ENCODE measurements around the gene CTDSPL. TPM values are rescaled to one million over a fixed set of nuclear protein-coding genes. Genes with fewer than 3 reads are reported as not detected.
A peak's percentile ranks its signal among the peaks of the same experiment; 100 is the strongest.

CTDSPL gene
- total and polyA plus RNA-seq, 7 experiments from 2014 or later = 0.15 to 5.6 (median 1.7) TPM

DNA sequence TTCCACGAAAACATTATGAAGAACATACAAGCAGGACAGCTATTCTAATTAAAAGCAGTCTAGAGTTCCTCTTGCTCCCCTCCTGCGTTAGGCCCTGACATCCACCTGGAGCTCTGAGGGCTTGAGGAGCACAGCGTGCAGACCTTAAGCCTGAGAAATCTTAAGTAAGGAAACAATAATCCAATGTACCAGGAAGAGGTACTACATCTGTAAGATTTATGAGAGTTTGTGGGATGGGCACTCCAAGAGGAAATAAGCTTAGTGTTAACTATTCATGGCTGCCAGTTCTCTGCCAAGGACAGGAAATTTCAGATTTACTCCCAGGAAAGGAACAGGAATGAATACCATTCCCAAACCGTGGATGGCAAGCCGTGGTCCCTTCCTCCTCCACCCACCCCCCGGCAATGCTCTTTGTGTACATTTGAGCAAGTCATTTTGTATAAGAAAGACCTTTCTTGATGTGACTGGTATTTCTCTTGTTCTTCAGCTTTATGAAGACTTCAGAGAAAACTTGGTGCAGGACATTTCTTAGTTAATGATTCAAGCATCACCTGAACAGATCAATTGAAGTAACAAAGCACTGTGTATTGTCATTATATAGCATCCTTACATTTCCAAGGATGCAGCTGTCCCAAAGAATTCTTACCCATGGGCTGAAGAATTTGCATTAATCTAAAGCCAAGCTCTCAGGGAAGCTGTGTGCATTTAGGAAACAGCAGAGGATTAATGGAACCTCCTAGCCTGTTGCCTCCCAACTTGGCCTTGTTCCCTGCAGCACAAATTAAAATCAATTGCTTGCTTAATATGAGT, 100.1 kb downstream of the CTDSPL start:
- Histone ChIP-seq H3K36me3 (ENCODE audit: control insufficient read depth in 2 of 3, insufficient read depth in 3 of 3, low read length in 3 of 3) (no peaks in the 10 kb centered on the region), H3K27me3 (ENCODE audit: control insufficient read depth in 2 of 2, insufficient read depth in 2 of 2, low read length in 2 of 2) (no peaks in the 10 kb centered on the region), H3K27ac (ENCODE audit: low read depth, low read length) (no peak overlapping the region), H3K4me3 (ENCODE audit: low read length) (no peak overlapping the region), H3K9me3 (ENCODE audit: control insufficient read depth in 2 of 3, low read length in 3 of 3) (no peaks in the 10 kb centered on the region), H3K4me1 (ENCODE audit: control insufficient read depth in 2 of 2, insufficient read depth in 2 of 2, low read length in 2 of 2) (peaks cover 0 to 10% of the 10 kb centered on the region in 2 donors)
- H3K27ac Mint-ChIP-seq = peak overlapping the region in 4 of 9 donors; percentile 28 to 48 (median 30)
- H3K36me3 Mint-ChIP-seq = no peaks in the 10 kb centered on the region
- DNase-seq (no peak), ATAC-seq (no peak)
- CTCF ChIA-PET = interaction anchor here (0.9 to 1.3 kb wide), 2 partner anchors 9 to 12 kb away, joined by 3 read pairs; no protein-coding TSS in a partner anchor
- H3K9me3 Mint-ChIP-seq = no peaks in the 10 kb centered on the region
- intact Hi-C loops (cut with micrococcal nuclease) = loop anchor here in 1 of 2 donors (10.0 kb wide), 1 partner anchor 57 kb away; no protein-coding TSS in a partner anchor
- POLR2A ChIA-PET = no interaction called here
- H3K4me1 Mint-ChIP-seq = peaks cover 8 to 28% (median 22%) of the 10 kb centered on the region in 7 donors
- H3K4me3 Mint-ChIP-seq = no peak overlapping the region
- H3K27me3 Mint-ChIP-seq = peaks cover 0 to 2% (median 0%) of the 10 kb centered on the region in 5 donors

DNA sequence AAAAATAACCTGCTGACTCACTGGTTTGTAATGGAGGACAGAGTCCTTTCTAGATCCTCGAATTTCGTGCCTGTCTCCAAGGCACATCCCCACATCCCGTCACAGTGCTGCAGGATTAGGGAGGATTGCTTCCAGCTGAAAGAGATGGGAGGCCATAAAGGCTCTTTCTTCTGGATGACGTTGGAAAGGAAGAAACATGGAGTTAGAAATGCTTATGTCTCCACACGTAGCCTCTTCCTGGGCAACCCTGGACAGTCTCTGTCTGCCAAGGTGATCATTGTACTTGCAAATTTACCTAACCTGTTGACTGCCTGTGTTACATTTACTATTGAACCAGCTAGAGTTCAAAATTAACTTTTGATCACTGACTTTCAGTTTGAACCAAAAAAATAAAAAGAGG, 101.3 kb downstream of the CTDSPL start:
- ChIA-PET CTCF (no interaction called here), POLR2A (no interaction called here)
- H3K36me3 Mint-ChIP-seq = no peaks in the 10 kb centered on the region
- H3K4me3 Mint-ChIP-seq = no peak overlapping the region
- Histone ChIP-seq H3K9me3 (ENCODE audit: control insufficient read depth in 2 of 3, low read length in 3 of 3) (no peaks in the 10 kb centered on the region), H3K4me1 (ENCODE audit: control insufficient read depth in 2 of 2, insufficient read depth in 2 of 2, low read length in 2 of 2) (peaks cover 0 to 4% of the 10 kb centered on the region in 2 donors), H3K4me3 (ENCODE audit: low read length) (no peak overlapping the region), H3K36me3 (ENCODE audit: control insufficient read depth in 2 of 3, insufficient read depth in 3 of 3, low read length in 3 of 3) (no peaks in the 10 kb centered on the region), H3K27me3 (ENCODE audit: control insufficient read depth in 2 of 2, insufficient read depth in 2 of 2, low read length in 2 of 2) (no peaks in the 10 kb centered on the region), H3K27ac (ENCODE audit: low read depth, low read length) (no peak overlapping the region)
- peaks cover 0 to 2% (median 0%) of the 10 kb centered on the region in 5 donors for H3K27me3 Mint-ChIP-seq
- no peak for DNase-seq
- intact Hi-C loops (cut with micrococcal nuclease) = loop anchor here in 1 of 2 donors (10.0 kb wide), 1 partner anchor 58 kb away; no protein-coding TSS in a partner anchor
- H3K4me1 Mint-ChIP-seq = peaks cover 0 to 17% (median 10%) of the 10 kb centered on the region in 7 donors
- no peak for ATAC-seq
- H3K9me3 Mint-ChIP-seq = no peaks in the 10 kb centered on the region
- peak overlapping the region in 5 of 9 donors; percentile 37 to 71 (median 56) for H3K27ac Mint-ChIP-seq

GRCh38 chr3:37963635-37964034, 102.0 kb downstream of the CTDSPL start:
- Mint-ChIP-seq H3K4me1 (peaks cover 0 to 13% (median 8%) of the 10 kb centered on the region in 7 donors), H3K4me3 (no peak overlapping the region), H3K36me3 (no peaks in the 10 kb centered on the region), H3K27ac (peak overlapping the region in 2 of 9 donors; percentile 50 to 63), H3K9me3 (no peaks in the 10 kb centered on the region), H3K27me3 (peaks cover 0 to 2% (median 0%) of the 10 kb centered on the region in 5 donors)
- ChIA-PET CTCF (interaction anchor here (0.6 to 1.3 kb wide), 5 partner anchors 8 to 944 kb away, joined by 3 to 4 read pairs (median 3); no protein-coding TSS in a partner anchor), POLR2A (interaction anchor here (0.7 kb wide), 1 partner anchor 555 kb away, joined by 3 read pairs; no protein-coding TSS in a partner anchor)
- ATAC-seq = no peak
- intact Hi-C loops (cut with micrococcal nuclease) = loop anchor here in 1 of 2 donors (10.0 kb wide), 1 partner anchor 59 kb away; no protein-coding TSS in a partner anchor
- H3K9me3 ChIP-seq (ENCODE audit: control insufficient read depth in 2 of 3, low read length in 3 of 3) = no peaks in the 10 kb centered on the region
- H3K4me3 ChIP-seq (ENCODE audit: low read length) = no peak overlapping the region
- H3K27ac ChIP-seq (ENCODE audit: low read depth, low read length) = no peak overlapping the region
- no peak for DNase-seq
- H3K36me3 ChIP-seq (ENCODE audit: control insufficient read depth in 2 of 3, insufficient read depth in 3 of 3, low read length in 3 of 3) = no peaks in the 10 kb centered on the region
- no peaks in the 10 kb centered on the region for H3K27me3 ChIP-seq (ENCODE audit: control insufficient read depth in 2 of 2, insufficient read depth in 2 of 2, low read length in 2 of 2)
- H3K4me1 ChIP-seq (ENCODE audit: control insufficient read depth in 2 of 2, insufficient read depth in 2 of 2, low read length in 2 of 2) = peaks cover 0 to 4% of the 10 kb centered on the region in 2 donors

DNA sequence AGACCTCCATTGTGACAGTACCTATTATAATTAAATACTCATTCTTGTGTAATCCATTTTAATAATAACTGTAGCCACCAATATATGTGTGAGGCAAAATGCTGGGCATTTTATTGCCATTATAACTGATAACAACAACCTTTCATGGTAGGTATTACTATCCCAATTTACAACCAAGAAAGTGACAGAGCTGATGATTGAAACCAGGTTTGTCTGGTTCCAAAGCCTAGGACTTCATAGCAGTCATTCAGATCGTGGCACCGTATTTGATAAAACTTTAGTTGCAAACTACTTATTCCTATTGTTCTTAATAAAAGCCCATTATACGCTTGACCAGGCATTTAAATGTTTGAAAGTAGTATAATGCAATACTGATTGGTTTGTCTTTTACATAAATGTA, 102.5 kb downstream of the CTDSPL start:
- no peak overlapping the region for H3K27ac Mint-ChIP-seq
- Histone ChIP-seq H3K4me1 (ENCODE audit: control insufficient read depth in 2 of 2, insufficient read depth in 2 of 2, low read length in 2 of 2) (peaks cover 0 to 4% of the 10 kb centered on the region in 2 donors), H3K27me3 (ENCODE audit: control insufficient read depth in 2 of 2, insufficient read depth in 2 of 2, low read length in 2 of 2) (no peaks in the 10 kb centered on the region), H3K27ac (ENCODE audit: low read depth, low read length) (no peak overlapping the region), H3K36me3 (ENCODE audit: control insufficient read depth in 2 of 3, insufficient read depth in 3 of 3, low read length in 3 of 3) (no peaks in the 10 kb centered on the region), H3K9me3 (ENCODE audit: control insufficient read depth in 2 of 3, low read length in 3 of 3) (no peaks in the 10 kb centered on the region), H3K4me3 (ENCODE audit: low read length) (no peak overlapping the region)
- H3K36me3 Mint-ChIP-seq = no peaks in the 10 kb centered on the region
- no peaks in the 10 kb centered on the region for H3K9me3 Mint-ChIP-seq
- CTCF ChIA-PET = interaction anchor here (0.5 to 1.3 kb wide), 6 partner anchors 8 to 944 kb away, joined by 3 to 4 read pairs (median 3); no protein-coding TSS in a partner anchor
- POLR2A ChIA-PET = interaction anchor here (0.7 to 0.9 kb wide), 2 partner anchors 109 to 555 kb away, joined by 3 read pairs; no protein-coding TSS in a partner anchor
- peaks cover 0 to 2% (median 0%) of the 10 kb centered on the region in 5 donors for H3K27me3 Mint-ChIP-seq
- no peak overlapping the region for H3K4me3 Mint-ChIP-seq
- no peak for ATAC-seq
- intact Hi-C loops (cut with micrococcal nuclease) = loop anchor here in 1 of 2 donors (10.0 kb wide), 1 partner anchor 59 kb away; no protein-coding TSS in a partner anchor
- no peak for DNase-seq
- H3K4me1 Mint-ChIP-seq = peaks cover 0 to 13% (median 8%) of the 10 kb centered on the region in 7 donors

DNA sequence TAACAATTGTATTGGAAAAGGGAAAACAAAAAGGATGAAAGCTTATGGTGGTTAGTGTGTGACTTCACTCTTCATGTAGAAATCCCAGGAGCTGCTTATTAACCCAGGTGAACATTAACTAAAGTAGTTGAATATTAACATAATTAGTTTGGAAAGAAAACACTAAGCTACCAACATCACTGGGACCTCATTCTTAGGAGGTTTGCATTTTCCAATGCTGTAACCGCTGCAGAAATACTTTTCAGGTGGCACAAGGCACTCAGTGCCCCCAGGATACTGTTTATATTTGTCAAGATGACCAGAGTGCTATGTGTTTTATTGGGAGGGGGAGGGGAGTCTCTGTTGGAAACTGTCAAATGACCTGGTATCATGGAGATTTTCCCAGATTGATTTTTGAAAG, 103.0 kb downstream of the CTDSPL start:
- DNase-seq (no peak), ATAC-seq (no peak)
- H3K27ac ChIP-seq (ENCODE audit: low read depth, low read length) = no peak overlapping the region
- Mint-ChIP-seq H3K36me3 (no peaks in the 10 kb centered on the region), H3K4me3 (no peak overlapping the region), H3K27me3 (peaks cover 0 to 2% (median 0%) of the 10 kb centered on the region in 5 donors), H3K27ac (peak overlapping the region in 1 of 9 donors; percentile 20), H3K9me3 (no peaks in the 10 kb centered on the region), H3K4me1 (peaks cover 0 to 13% (median 8%) of the 10 kb centered on the region in 7 donors)
- no peaks in the 10 kb centered on the region for H3K36me3 ChIP-seq (ENCODE audit: control insufficient read depth in 2 of 3, insufficient read depth in 3 of 3, low read length in 3 of 3)
- POLR2A ChIA-PET = interaction anchor here (0.9 kb wide), 1 partner anchor 109 kb away, joined by 3 read pairs; no protein-coding TSS in a partner anchor
- no peaks in the 10 kb centered on the region for H3K27me3 ChIP-seq (ENCODE audit: control insufficient read depth in 2 of 2, insufficient read depth in 2 of 2, low read length in 2 of 2)
- intact Hi-C loops (cut with micrococcal nuclease) = loop anchor here in 1 of 2 donors (10.0 kb wide), 1 partner anchor 60 kb away; no protein-coding TSS in a partner anchor
- CTCF ChIA-PET = interaction anchor here (0.6 to 1.3 kb wide), 4 partner anchors 8 to 80 kb away, joined by 3 read pairs; no protein-coding TSS in a partner anchor
- H3K4me1 ChIP-seq (ENCODE audit: control insufficient read depth in 2 of 2, insufficient read depth in 2 of 2, low read length in 2 of 2) = peaks cover 0 to 4% of the 10 kb centered on the region in 2 donors
- no peaks in the 10 kb centered on the region for H3K9me3 ChIP-seq (ENCODE audit: control insufficient read depth in 2 of 3, low read length in 3 of 3)
- no peak overlapping the region for H3K4me3 ChIP-seq (ENCODE audit: low read length)

GRCh38 chr3:37967260-37967881, 105.7 kb downstream of the CTDSPL start:
- Histone ChIP-seq H3K4me3 (ENCODE audit: low read length) (no peak overlapping the region), H3K36me3 (ENCODE audit: control insufficient read depth in 2 of 3, insufficient read depth in 3 of 3, low read length in 3 of 3) (no peaks in the 10 kb centered on the region), H3K4me1 (ENCODE audit: control insufficient read depth in 2 of 2, insufficient read depth in 2 of 2, low read length in 2 of 2) (peaks cover 0 to 4% of the 10 kb centered on the region in 2 donors), H3K27me3 (ENCODE audit: control insufficient read depth in 2 of 2, insufficient read depth in 2 of 2, low read length in 2 of 2) (no peaks in the 10 kb centered on the region), H3K9me3 (ENCODE audit: control insufficient read depth in 2 of 3, low read length in 3 of 3) (no peaks in the 10 kb centered on the region), H3K27ac (ENCODE audit: low read depth, low read length) (no peak overlapping the region)
- H3K36me3 Mint-ChIP-seq = no peaks in the 10 kb centered on the region
- no peak overlapping the region for H3K27ac Mint-ChIP-seq
- H3K27me3 Mint-ChIP-seq = no peaks in the 10 kb centered on the region
- ATAC-seq (peak; percentile 87), DNase-seq (peak; percentile 34 to 65 (median 57))
- intact Hi-C loops (cut with micrococcal nuclease) = loop anchor here (1.0 to 10.0 kb wide), 2 partner anchors 63 to 112 kb away; no protein-coding TSS in a partner anchor
- H3K4me3 Mint-ChIP-seq = no peak overlapping the region
- H3K9me3 Mint-ChIP-seq = no peaks in the 10 kb centered on the region
- peaks cover 0 to 9% (median 7%) of the 10 kb centered on the region in 7 donors for H3K4me1 Mint-ChIP-seq
- POLR2A ChIA-PET = interaction anchor here (1.4 to 1.6 kb wide), 2 partner anchors 10 to 112 kb away, joined by 6 to 7 read pairs; no protein-coding TSS in a partner anchor
- CTCF ChIA-PET = interaction anchor here (0.6 to 4.5 kb wide), 7 partner anchors 9 to 134 kb away, joined by 3 to 28 read pairs (median 3); no protein-coding TSS in a partner anchor
